SK-N-SH (cell line): ENCODE data around the gene PXDC1. TPM values are rescaled to one million over a fixed set of nuclear protein-coding genes. Genes with fewer than 3 reads are reported as not detected.
"Not testable (repeated sequence)": the region's sequence is repeated elsewhere in the genome, so short reads cannot be mapped to it uniquely, and the experiment has no call there.

Source experiments
- CTCF ChIA-PET: fragments of 300-600, 350-600 bp; formaldehyde crosslinking; extraction: SDS; loops from one replicate; lab custom pipeline; 2021; lab: Yijun Ruan, JAX
- POLR2A ChIA-PET: fragments of 350-600 bp; sonication (Branson Sonifier 250); formaldehyde crosslinking; extraction: SDS; loops from one replicate; lab custom pipeline; 2020; ENCODE audit warnings: antibody characterized with exemption, inconsistent platforms; lab: Yijun Ruan, JAX
- DNase-seq: peaks from one replicate; pipeline ENCODE4 v3.0.0; 2012
- H2AFZ ChIP-seq: fragments of 200-600 bp; sonication (generic); 2 replicates; pipeline ENCODE4 v1.8.1; 2016; ENCODE audit warnings: antibody characterized with exemption, mild to moderate bottlenecking, low read depth
- H3F3A ChIP-seq: fragments of 200-600 bp; sonication (generic); replicated peaks from 2 replicates; pipeline ENCODE3; 2016; ENCODE audit warnings: antibody characterized with exemption, mild to moderate bottlenecking; ENCODE audit not compliant: insufficient read depth
- H3K27ac ChIP-seq, 2 experiments: fragments of 200-500 bp in 1 of 2; fragments of 200-600 bp in 1 of 2; sonication (Bioruptor generic) in 1 of 2; sonication (generic), shearing (Covaris generic) in 1 of 2; 2 replicates each; pipeline versions ENCODE4 v1.5.1 to v1.6.1; 2014 to 2016; ENCODE audit warnings: low read depth in 2 of 2, inconsistent platforms in 1 of 2, low read length in 1 of 2, mild to moderate bottlenecking in 1 of 2, mixed read lengths in 1 of 2
- H3K27me3 ChIP-seq: fragments of 200-600 bp; sonication (generic), shearing (Covaris generic); 2 replicates; pipeline ENCODE4 v1.6.1; 2016; ENCODE audit warnings: mixed run types; ENCODE audit not compliant: insufficient read depth
- H3K36me3 ChIP-seq, 2 experiments: fragments of 200-500 bp in 1 of 2; fragments of 200-600 bp in 1 of 2; sonication (Bioruptor generic) in 1 of 2; sonication (generic) in 1 of 2; replicated peaks in 1 of 2; 2 replicates each; pipeline versions ENCODE3 to v1.5.1; 2014 to 2016; ENCODE audit warnings: low read length in 1 of 2, mild to moderate bottlenecking in 1 of 2; ENCODE audit not compliant: insufficient read depth in 2 of 2, control insufficient read depth in 1 of 2
- H3K4me1 ChIP-seq, 2 experiments: fragments of 200-500 bp in 1 of 2; fragments of 200-600 bp in 1 of 2; sonication (Bioruptor generic) in 1 of 2; sonication (generic), shearing (Covaris generic) in 1 of 2; 2 replicates each; pipeline versions ENCODE4 v1.5.1 to v1.6.1; 2014 to 2016; ENCODE audit warnings: low read depth in 1 of 2, low read length in 1 of 2, mixed run types in 1 of 2; ENCODE audit not compliant: insufficient read depth in 2 of 2, control insufficient read depth in 1 of 2
- H3K4me2 ChIP-seq: fragments of 200-600 bp; sonication (generic), shearing (Covaris generic); 2 replicates; pipeline ENCODE4 v1.6.1; 2017; ENCODE audit warnings: mixed run types
- H3K4me3 ChIP-seq, 2 experiments: fragments of 200-500 bp in 1 of 2; fragments of 200-600 bp in 1 of 2; sonication (Bioruptor generic) in 1 of 2; sonication (generic), shearing (Covaris generic) in 1 of 2; 2 replicates each; pipeline versions ENCODE4 v1.5.1 to v1.8.1; 2014 to 2016; ENCODE audit warnings: low read depth in 2 of 2, inconsistent platforms in 1 of 2, low read length in 1 of 2, mild to moderate bottlenecking in 1 of 2, mixed read lengths in 1 of 2, moderate library complexity in 1 of 2
- H3K79me2 ChIP-seq: fragments of 200-600 bp; sonication (generic); 2 replicates; pipeline ENCODE4 v1.8.1; 2017; ENCODE audit warnings: mild to moderate bottlenecking; ENCODE audit not compliant: insufficient read depth
- H3K9ac ChIP-seq: fragments of 200-600 bp; sonication (generic); 2 replicates; pipeline ENCODE4 v1.6.1; 2017; ENCODE audit warnings: mixed run types
- H3K9me2 ChIP-seq: fragments of 200-600 bp; sonication (generic); 2 replicates; pipeline ENCODE4 v1.6.1; 2017; ENCODE audit warnings: mixed run types
- H3K9me3 ChIP-seq: fragments of 200-600 bp; sonication (generic); 2 replicates; pipeline ENCODE4 v1.6.1; 2017; ENCODE audit warnings: mixed run types, mild to moderate bottlenecking, moderate library complexity
- H4K20me1 ChIP-seq: fragments of 200-600 bp; sonication (generic); 2 replicates; pipeline ENCODE4 v1.6.1; 2017; ENCODE audit warnings: mild to moderate bottlenecking, mixed run types; ENCODE audit not compliant: insufficient read depth
- JUND ChIP-seq: IDR thresholded peaks from 2 replicates; pipeline ENCODE4 v1.4.0; 2012
- MAX ChIP-seq: IDR thresholded peaks from 2 replicates; pipeline ENCODE4 v1.4.0; 2012; ENCODE audit warnings: low read depth
- MEF2A ChIP-seq: IDR thresholded peaks from 2 replicates; pipeline ENCODE4 v1.4.0; 2012; ENCODE audit warnings: low read depth, borderline replicate concordance
- POLR2AphosphoS5 ChIP-seq: IDR thresholded peaks from 2 replicates; pipeline ENCODE4 v1.6.1; 2012; ENCODE audit warnings: low read depth, low read length
- RFX5 ChIP-seq: IDR thresholded peaks from 2 replicates; pipeline ENCODE4 v1.6.1; 2012; ENCODE audit warnings: mild to moderate bottlenecking, improper control_type of control experiment, low read length
- SIN3A ChIP-seq: IDR thresholded peaks from 2 replicates; pipeline ENCODE4 v1.6.1; 2012; ENCODE audit warnings: low read depth, mild to moderate bottlenecking, low read length, moderate library complexity, borderline replicate concordance
- SMC3 ChIP-seq: IDR thresholded peaks from 2 replicates; pipeline ENCODE4 v1.6.1; 2012; ENCODE audit warnings: low read depth, low read length, improper control_type of control experiment
- TAF1 ChIP-seq: IDR thresholded peaks from 2 replicates; pipeline ENCODE4 v1.6.1; 2012; ENCODE audit warnings: low read depth, mild to moderate bottlenecking, low read length, moderate library complexity, borderline replicate concordance
- TCF12 ChIP-seq: IDR thresholded peaks from 2 replicates; pipeline ENCODE4 v1.4.0; 2012
- TEAD4 ChIP-seq: IDR thresholded peaks from 2 replicates; pipeline ENCODE4 v1.4.0; 2012; ENCODE audit warnings: mild to moderate bottlenecking, borderline replicate concordance; ENCODE audit not compliant: insufficient read depth
- WGBS: methylation state at CpG from one replicate; pipeline ENCODE4 v1.1.6; 2017; ENCODE audit warnings: low lambda C conversion rate; 5-methylcytosine and 5-hydroxymethylcytosine counted together
- polyA plus RNA-seq, 3 experiments: library from polyadenylated mRNA; depleted of rRNA; stranded (reverse); fragments of >200 nt; gene quantifications; 2 replicates each; pipeline ENCODE4 v1.2.3, GENCODE V29; 2012
- TF ChIP-seq, protein P1 (sequence below): IDR thresholded peaks from 2 replicates; pipeline ENCODE4 v1.6.1; 2012; ENCODE audit warnings: mild to moderate bottlenecking, low read depth, low read length, moderate library complexity
- TF ChIP-seq, protein P2 (sequence below): fragments of 150-350 bp; IDR thresholded peaks from 2 replicates; pipeline ENCODE4 v1.6.1; 2016; ENCODE audit warnings: mild to moderate bottlenecking, low read depth, low read length

Gene PXDC1
- polyA plus RNA-seq, 1 of the 3 experiments (the other 2 are of a cell fraction) = 14.1 TPM

GRCh38 chr6:3721810-3722621 is 29.5 kb downstream of the PXDC1 start:
- no peak for TF ChIP-seq JUND
- TF ChIP-seq, protein P1, sequence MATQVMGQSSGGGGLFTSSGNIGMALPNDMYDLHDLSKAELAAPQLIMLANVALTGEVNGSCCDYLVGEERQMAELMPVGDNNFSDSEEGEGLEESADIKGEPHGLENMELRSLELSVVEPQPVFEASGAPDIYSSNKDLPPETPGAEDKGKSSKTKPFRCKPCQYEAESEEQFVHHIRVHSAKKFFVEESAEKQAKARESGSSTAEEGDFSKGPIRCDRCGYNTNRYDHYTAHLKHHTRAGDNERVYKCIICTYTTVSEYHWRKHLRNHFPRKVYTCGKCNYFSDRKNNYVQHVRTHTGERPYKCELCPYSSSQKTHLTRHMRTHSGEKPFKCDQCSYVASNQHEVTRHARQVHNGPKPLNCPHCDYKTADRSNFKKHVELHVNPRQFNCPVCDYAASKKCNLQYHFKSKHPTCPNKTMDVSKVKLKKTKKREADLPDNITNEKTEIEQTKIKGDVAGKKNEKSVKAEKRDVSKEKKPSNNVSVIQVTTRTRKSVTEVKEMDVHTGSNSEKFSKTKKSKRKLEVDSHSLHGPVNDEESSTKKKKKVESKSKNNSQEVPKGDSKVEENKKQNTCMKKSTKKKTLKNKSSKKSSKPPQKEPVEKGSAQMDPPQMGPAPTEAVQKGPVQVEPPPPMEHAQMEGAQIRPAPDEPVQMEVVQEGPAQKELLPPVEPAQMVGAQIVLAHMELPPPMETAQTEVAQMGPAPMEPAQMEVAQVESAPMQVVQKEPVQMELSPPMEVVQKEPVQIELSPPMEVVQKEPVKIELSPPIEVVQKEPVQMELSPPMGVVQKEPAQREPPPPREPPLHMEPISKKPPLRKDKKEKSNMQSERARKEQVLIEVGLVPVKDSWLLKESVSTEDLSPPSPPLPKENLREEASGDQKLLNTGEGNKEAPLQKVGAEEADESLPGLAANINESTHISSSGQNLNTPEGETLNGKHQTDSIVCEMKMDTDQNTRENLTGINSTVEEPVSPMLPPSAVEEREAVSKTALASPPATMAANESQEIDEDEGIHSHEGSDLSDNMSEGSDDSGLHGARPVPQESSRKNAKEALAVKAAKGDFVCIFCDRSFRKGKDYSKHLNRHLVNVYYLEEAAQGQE = no peak
- TF ChIP-seq SMC3 = no peak
- TF ChIP-seq TCF12 = no peak
- no peak for TF ChIP-seq MAX
- TF ChIP-seq POLR2AphosphoS5 = no peak
- TF ChIP-seq SIN3A = no peak
- TF ChIP-seq, protein P2, sequence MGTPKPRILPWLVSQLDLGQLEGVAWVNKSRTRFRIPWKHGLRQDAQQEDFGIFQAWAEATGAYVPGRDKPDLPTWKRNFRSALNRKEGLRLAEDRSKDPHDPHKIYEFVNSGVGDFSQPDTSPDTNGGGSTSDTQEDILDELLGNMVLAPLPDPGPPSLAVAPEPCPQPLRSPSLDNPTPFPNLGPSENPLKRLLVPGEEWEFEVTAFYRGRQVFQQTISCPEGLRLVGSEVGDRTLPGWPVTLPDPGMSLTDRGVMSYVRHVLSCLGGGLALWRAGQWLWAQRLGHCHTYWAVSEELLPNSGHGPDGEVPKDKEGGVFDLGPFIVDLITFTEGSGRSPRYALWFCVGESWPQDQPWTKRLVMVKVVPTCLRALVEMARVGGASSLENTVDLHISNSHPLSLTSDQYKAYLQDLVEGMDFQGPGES = no peak
- TF ChIP-seq TAF1 = no peak
- no peak for TF ChIP-seq TEAD4
- TF ChIP-seq MEF2A = no peak
- TF ChIP-seq RFX5 = no peak
- TF ChIP-seq, all 33 proteins: peak for 0
- Histone ChIP-seq H3K9ac (no peak overlapping the region), H4K20me1 (peaks cover 44% of the 10 kb centered on the region), H3K27me3 (no peaks in the 10 kb centered on the region), H3K27ac (no peak overlapping the region), H3K79me2 (peaks cover 19% of the 10 kb centered on the region; the same call in 1 of the 2 replicates), H3K9me2 (no peaks in the 10 kb centered on the region), H3K4me3 (no peak overlapping the region), H3K4me2 (no peak overlapping the region), H3K9me3 (no peaks in the 10 kb centered on the region), H3K36me3 (peaks cover 27 to 55% of the 10 kb centered on the region in 2 experiments), H2AFZ (no peak overlapping the region), H3F3A (peaks cover 12% of the 10 kb centered on the region), H3K4me1 (no peaks in the 10 kb centered on the region)
- POLR2A ChIA-PET = no interaction called here
- DNase-seq = no peak
- CTCF ChIA-PET = interaction anchor here (0.9 to 1.1 kb wide), 2 partner anchors 11 to 17 kb away, joined by 3 read pairs; no protein-coding TSS in a partner anchor
- 93% methylated on average over 11 of the region's 11 CpGs for WGBS

- H3K9ac ChIP-seq, CTCF ChIA-PET, H3K9me2 ChIP-seq, H3K4me1 ChIP-seq, H3K4me3 ChIP-seq, DNase-seq, H2AFZ ChIP-seq, H3K9me3 ChIP-seq, H3K27me3 ChIP-seq, H3K79me2 ChIP-seq, H3K27ac ChIP-seq, H3K4me2 ChIP-seq, POLR2A ChIA-PET: not testable (repeated sequence)
- peaks cover 28 to 43% of the 10 kb centered on the region in 2 experiments for H3K36me3 ChIP-seq
- H3F3A ChIP-seq = peaks cover 12% of the 10 kb centered on the region
- WGBS = no CpG with 5 or more reads among the region's 24 CpGs
- H4K20me1 ChIP-seq = peaks cover 32% of the 10 kb centered on the region
These were observed 30.7 kb downstream of the PXDC1 start for GRCh38 chr6:3720770-3721169.
